ENCODE results near the gene RNF224.
"Not testable (repeated sequence)": the region's sequence is repeated elsewhere in the genome, so short reads cannot be mapped to it uniquely, and the experiment has no call there.

RNF224 gene

DNA sequence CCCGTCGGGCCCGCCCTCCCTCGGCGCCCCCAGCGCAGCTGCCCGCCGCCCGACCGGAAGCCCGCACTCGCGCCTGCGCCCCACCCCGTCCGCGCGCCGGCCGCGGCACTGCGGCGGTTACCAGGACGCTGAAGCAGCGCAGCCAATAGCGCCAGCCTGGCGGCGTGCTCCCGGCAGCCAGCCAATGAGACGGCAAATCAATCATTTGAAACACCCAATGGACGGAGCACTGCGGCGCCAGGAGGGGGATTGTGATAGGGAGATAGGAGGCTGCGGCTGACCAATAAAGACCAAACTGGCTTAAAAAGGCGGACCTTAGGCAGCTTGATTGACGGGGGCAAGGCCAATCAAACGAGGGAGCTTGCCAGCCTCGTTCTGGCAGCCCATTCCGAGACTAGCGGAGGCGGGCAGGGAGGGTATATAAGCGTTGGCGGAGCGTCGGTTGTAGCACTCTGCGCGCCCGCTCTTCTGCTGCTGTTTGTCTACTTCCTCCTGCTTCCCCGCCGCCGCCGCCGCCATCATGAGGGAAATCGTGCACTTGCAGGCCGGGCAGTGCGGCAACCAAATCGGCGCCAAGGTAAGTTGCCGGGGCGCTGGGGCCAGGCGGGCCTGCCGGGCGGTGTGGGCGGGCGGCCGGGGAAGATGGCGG is 13.7 kb downstream of the RNF224 start, which contains the start of gene TUBB4B:
Gene TUBB4B, plus strand, starts transcription at position 447 of the 649 bp plus-strand sequence. Its CDS starts 74 bp downstream, at position 521.
- peak; percentile 96 for DNase-seq (ENCODE audit: low read depth)

DNA sequence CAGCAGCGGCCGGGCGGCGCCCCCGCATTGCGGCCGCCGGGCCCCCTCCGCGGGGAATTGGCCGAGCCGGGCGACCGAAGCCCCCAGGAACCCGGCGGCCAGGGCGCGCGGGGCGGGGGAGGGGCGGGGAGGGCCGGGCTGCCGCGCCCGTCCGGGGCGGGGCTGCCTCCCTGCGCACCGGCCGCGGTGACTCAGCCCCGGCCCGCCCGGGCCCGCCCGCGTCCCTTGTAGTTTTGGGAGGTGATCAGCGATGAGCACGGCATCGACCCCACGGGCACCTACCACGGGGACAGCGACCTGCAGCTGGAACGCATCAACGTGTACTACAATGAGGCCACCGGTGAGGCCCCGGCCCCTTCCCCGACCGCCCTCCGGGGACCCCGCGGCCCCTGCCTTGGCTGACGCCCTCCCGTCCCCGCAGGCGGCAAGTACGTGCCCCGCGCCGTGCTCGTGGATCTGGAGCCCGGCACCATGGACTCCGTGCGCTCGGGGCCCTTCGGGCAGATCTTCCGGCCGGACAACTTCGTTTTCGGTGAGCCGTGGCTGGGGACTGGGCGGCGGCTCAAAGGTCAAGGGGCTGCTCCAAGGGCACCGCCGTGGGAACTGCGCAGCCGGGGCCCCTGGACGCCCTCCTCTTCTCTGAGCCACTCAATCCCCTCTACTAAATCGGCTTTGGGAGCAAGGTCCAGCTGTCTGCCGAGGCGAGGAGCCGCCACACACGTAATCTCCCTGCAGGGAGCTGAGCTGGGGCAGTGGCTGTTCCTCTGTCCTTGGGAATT is 14.4 kb downstream of the RNF224 start:
- peak; percentile 68 for DNase-seq (ENCODE audit: low read depth)

DNA sequence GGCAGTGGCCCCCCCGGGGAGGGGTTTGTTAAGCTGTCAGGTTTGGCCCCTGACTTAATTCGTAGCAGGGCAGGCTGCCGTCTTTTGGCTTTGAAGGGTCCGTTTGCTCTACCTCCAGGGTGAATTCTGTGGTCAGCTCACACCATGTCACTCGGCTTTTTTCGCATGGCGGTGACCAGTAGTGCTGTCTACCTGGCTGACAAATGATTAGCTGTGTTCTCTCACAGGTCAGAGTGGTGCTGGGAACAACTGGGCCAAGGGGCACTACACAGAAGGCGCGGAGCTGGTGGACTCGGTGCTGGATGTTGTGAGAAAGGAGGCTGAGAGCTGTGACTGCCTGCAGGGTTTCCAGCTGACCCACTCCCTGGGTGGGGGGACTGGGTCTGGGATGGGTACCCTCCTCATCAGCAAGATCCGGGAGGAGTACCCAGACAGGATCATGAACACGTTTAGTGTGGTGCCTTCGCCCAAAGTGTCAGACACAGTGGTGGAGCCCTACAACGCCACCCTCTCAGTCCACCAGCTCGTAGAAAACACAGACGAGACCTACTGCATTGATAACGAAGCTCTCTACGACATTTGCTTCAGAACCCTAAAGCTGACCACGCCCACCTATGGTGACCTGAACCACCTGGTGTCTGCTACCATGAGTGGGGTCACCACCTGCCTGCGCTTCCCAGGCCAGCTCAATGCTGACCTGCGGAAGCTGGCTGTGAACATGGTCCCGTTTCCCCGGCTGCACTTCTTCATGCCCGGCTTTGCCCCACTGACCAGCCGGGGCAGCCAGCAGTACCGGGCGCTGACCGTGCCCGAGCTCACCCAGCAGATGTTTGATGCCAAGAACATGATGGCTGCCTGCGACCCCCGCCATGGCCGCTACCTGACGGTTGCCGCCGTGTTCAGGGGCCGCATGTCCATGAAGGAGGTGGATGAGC is 15.2 kb downstream of the RNF224 start:
- DNase-seq (ENCODE audit: low read depth): no peak

DNA sequence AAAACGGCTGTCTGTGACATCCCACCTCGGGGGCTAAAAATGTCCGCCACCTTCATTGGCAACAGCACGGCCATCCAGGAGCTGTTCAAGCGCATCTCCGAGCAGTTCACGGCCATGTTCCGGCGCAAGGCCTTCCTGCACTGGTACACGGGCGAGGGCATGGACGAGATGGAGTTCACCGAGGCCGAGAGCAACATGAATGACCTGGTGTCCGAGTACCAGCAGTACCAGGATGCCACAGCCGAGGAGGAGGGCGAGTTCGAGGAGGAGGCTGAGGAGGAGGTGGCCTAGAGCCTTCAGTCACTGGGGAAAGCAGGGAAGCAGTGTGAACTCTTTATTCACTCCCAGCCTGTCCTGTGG is 15.9 kb downstream of the RNF224 start:
- not testable (repeated sequence) for DNase-seq (ENCODE audit: low read depth)

DNA sequence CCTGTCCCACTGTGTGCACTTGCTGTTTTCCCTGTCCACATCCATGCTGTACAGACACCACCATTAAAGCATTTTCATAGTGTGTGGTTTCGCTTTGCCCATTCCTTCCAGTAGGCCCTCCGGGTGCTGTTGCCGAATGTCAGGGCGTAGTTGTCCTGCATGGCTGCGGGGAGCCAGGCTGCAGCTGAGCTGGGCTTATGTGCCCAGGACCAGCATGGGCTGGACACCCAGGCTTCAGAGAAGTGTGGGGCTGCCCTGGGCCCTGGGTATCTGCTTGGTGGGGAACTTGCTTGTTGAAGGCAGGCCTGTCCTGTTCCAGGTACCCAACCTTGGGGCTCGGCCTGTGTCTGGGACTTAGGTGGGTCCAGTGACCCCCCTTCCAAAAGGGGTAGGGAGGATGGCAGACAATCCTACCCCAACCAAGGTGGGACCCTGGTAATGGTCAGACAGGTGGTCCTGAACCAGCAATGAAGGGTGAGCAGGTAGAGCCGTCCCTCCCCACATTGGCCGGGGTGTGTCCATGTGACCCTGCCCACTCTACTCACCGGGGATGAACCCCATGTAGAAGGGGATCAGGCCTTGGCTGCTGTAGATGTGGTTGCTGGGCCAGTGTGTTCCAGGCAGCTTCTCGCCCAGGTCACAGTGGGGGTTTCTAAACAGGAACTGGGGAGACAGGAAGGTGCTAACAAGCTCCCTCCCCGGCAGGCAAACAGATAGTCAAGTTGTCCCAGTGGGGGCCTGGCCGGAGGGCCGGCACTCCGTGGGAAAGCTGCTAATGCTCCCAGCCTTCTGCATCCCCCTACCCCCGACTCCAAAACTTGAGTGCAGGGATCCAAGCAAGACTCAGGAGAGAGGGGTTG is 16.6 kb downstream of the RNF224 start:
- no peak for DNase-seq (ENCODE audit: low read depth)

DNA sequence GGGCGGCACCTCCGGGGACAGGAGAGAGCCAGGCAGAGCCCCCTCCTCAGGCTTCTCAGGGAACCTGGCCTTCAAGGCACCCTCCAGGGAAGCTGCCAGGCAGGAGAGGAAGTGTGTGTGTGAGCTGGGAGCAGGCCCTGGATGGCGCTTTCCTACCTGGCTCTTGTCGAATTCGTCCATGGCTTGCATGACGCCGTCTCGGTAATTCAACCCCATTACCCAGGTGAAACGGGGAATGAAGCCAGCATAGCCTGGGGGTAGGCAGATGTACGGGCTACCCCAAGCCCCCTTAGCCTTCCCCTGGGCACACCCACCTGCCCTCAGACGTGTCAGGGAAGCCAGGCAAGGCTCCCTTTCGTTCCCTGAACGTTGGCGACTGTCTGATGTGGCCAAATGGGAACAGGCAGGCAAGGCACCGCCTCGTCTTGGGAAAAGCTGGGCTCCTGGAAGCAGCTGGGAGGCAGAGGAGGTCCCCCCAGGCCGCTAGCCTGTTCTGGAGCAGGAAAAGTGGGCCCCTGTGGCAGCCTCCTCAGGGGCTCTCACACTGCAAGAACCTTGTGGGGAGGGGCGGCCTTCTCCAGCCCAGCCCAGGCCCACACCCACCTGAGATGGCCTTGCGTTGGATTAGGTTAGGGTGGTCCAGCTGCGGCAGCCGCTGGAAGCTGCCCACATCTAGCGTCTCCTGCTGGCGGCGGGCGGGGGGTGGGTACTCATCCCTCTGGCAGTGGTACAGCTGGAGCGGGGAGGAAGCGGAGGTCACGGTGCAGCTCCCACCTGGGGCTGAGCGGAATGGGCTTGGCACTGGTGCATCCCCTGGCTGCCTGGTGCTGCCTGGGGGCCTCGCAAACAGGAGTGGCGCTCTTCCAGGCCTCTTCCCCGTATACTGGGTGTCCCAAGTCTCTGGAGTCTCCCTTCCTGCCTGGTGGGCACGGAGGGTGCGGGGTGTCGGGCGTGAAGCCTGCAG is 17.5 kb downstream of the RNF224 start:
- no peak for DNase-seq (ENCODE audit: low read depth)

DNA sequence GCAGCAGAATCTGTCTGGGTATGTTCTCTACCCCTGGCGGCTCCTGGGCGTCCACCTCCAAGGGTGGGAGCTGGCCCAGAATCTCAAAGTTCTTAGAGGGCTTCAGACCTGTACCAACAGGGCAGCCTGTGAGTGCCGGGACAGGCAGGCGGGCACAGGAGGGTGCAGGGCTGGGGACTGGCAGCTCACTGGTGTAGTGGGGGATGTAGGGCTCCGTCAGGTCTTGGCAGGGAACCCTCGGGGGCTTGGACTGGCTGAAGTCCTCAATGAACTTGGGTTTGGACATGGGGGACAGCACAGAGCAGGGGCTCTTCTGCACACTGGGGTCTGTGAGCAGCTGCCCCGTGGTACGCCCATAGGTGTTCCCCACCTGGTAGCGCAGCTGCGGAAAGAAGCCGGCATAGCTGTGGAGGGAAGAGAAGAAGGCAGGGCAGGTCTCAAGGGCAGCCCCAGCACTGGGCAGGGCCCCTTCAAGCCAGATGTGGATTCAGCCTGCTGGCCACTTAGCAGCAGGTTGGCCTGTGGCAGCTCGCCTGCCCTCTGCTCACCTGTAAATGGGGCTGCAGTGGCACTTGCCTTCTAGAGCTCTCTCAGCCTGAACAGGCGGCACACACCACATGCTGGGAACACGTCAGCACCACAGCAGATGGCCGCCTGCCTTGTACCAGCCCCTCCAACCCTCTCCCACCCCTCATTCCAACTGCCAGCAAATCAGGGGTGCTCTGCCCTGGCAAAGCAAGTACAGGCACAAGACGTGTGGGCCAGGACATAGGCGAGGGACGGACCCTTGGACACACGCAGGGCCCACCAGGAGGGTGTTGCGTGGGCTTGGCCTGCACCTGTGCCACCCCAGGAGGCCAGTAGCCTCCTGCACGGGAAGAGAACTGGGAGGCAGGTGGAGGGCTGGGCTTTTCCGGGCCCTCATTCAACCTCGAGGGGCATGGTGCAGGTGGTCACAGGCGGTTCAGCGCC is 18.4 kb downstream of the RNF224 start:
- DNase-seq (ENCODE audit: low read depth): no peak

DNA sequence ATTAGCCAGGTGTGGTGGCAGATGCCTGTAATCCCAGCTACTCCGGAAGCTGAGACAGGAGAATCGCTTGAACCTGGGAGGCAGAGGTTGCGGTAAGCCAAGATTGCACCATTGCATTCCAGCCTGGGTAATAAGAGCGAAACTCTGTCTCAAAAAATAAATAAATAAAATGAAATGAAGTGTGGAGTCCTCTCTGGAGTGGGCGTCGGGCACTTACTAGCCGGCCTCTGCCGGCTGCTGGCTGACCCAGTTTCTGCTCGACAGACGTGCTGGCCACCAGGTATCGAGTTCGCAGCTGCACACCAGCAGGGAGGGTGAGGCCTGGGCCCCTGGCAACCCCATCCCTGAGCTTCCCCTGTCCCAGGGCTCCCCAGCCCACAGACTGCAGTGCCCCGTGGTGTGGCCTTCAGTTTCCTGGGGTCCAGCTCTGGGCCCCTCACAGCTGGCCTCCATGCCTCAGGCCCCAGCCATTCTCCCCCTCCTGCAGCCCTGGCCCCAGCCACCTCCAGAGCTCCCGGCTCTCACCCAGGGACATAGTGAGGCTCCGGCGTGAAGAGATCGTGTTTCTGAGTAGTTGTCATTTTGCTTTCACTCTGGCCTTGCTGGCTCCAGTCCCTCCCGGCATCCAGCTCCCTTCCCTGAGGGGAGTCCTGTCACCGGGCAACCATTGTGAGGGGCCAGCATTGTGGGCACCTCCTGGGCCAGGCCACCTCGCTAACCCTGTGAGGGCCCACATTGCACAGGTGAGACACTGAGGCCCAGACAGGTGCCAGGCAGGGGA is 20.0 kb downstream of the RNF224 start:
- no peak for DNase-seq (ENCODE audit: low read depth)

DNA sequence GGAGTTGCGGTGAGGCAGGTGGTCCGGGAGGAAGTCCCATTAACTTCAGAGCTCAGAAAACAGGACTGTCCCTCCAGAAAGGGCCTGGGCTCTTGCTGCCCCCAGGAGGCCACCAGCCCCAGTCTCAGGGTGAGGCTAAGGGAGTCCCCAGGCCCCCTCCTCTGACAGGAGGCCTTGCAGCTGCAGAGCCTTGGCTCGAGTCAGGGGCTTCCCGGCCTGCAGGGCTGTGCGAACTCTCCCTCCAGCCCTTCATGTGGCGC is 20.5 kb downstream of the RNF224 start:
- DNase-seq (ENCODE audit: low read depth): no peak

DNA sequence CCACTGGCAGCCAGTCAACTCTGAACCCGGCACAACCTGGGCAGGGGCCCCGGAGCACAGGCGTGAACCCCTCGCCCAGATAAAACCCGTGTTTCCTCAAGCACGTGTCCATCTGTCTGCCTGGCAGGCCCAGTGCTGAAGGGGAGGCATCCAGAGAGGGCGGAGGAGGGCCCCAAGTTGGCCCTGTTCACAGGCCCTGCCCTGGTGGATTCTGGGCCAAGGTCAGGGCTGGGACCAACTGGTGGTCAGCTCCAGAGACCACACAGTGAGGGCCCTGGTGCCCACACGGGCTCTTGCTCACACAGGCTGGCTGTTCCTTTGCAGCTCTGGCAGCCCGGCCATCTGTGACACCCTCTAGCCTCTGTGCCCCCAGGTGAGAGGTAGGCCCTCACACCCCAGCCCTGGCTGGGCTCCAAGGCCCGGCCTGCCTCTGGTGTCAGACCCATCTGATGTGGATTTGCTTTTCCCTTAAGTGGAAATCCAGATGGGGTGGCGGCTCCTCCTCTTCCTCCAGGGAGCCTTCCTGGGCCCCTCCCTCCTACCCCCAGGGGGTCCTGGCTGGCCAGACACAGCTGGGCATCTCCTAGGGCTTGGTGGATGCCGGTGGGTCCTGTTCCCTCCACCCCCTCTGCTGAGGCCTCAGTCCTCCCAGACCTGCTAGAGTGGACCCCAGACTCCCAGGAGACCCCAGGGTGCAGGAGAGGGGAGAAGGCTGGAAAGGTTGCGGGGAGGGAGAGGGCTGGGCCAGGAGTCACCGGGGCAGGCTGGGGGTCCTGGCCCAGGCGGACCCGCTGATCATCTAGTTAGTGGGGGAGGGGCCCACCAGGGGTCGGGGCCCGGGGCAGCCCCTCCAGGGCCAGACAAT is 23.3 kb downstream of the RNF224 start:
- DNase-seq (ENCODE audit: low read depth): no peak

DNA sequence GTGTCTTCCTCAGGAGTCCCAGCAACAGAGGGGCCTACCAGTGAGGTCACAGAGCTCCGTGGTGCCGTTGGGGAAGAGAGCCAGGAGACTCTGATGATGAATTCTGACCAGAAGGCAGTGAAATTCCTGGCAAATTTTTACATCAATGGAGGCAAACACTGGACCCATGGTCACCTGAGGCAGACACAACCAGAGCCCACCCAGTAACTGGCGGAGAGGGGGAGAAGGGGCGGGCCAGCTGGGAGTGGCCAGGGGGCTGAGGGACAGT is 23.8 kb downstream of the RNF224 start, which contains the start of gene STPG3:
Gene STPG3, plus strand, starts transcription at position 93 of the 268 bp plus-strand sequence. Its CDS starts 1 bp downstream, at position 94.
- DNase-seq (ENCODE audit: low read depth): no peak

DNA sequence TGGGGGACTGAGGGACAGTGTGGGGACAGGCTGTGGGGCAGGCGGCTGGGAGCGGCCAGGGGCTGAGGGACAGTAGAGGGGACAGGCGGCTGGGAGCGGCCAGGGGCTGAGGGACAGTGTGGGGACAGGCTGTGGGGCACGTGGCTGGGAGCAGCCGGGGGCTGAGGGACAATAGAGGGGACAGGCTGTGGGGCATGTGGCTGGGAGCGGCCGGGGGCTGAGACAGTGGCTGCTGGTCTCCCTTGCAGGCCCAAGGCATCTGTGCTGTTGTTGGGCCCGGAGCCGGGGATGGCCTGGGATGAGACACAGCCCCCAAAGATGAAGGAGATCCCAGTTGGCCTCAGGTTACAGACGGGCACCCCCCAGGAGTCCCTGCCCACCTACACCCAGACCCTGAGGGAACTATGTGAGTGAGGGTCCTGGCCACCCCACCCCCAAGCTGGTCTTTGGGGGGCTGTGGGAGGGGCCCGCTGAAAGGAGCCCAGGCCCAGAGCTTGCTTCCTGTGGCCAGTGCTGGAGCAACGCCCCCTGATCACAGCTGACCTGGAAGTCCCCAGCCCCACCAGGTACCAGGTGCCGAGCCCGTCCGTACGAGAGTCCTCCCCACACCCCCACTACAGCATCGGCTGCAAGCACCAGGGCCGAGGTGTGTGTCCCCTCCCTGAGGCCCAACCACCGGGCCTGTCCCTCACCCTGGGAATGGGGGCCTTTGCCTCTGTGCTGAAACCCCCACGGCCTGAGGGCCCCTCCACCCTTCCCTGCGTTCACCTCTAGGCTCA is 24.4 kb downstream of the RNF224 start:
- DNase-seq (ENCODE audit: low read depth): no peak

DNA sequence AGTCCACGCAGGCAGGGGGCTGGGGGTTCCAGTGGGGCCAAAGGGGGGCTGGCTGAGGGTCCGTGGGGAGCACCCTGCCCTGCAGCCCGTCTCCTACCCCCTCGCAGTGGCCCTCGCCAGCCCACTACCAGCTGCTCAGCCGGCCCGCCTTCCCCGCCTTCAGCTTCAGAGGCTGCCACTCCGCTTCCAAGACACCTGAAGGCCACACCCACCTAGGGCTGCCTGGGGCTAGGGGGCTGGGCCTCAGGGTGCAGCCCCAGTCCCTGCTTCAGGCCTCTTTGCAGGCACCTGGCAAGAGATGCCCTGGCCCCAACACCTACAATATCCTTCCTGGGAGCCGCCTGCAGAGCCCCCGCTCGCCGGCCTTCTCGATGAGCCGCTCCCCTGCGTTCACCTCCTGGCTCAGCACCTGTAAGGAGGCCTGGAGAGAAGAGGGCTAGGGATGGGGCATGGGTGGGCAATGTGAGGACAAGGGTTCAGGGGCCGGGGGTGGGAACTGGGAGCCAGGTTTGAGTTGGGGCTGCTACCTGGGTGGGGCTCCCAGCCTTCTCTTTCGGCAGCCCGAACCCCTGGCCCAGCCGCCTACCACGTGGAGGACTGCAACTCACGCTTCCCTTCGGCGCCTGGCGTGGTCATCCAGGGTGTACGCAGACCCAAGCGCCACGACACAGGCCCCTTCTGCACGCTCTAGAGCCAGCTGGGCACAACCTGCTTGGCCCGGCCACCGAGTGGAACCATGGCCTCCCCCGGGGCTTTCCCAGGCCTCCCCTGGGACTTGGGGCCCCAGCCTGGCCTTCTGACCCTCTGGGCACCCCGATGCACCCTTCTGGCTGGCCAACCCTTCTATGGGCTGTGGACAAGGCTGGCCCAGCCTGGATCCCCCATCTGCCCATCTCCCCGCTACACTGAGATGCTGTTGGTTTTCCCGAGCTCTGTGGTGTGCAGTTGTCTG is 25.5 kb downstream of the RNF224 start:
- DNase-seq (ENCODE audit: low read depth): no peak

DNA sequence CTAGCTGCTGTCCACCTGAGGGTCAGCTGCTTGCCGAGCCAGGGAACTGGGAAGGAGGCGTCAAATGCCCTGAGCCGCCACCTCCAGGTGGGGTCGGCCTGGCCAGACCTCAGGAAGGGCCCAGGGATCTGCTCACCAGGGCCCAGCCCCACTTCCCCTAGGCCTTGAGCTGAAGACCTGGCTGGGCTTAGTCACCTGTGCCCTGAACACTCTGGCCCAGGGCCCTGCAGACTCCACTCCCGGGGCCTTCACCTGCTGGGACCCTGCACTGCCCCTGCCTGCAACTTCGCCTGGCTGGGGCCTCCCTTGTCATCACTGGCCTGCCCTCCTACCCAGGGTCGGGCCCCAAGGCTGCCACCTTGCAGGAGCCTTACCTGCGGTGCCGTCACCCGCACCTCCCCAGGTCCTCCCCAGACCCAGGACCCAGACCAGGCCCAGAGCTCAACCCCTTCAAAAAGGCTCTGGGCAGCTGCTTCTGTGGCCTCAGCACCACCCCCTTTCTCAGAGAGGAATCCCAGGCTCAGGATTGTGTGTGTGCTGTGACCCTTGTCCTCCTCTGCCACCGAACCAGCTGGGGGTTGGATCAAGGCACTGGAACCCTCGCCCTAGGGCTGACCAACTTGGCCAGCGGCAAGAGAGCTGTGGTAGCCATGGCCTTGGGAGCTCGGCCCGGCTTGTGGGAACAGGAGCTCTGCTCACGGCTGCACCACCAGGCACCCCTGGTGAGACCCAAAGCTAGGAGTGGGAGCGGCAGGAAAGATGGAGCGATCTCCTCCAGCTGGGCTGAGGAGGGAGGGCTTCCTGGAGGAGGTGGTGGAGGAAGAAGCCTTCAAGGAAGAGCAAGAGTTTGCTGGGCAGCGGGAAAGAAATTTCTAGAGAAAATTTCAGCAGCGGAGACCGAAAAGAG is 26.7 kb downstream of the RNF224 start:
- DNase-seq (ENCODE audit: low read depth): no peak

Measured in stimulated activated CD4-positive, alpha-beta T cell treated with anti-CD3 and anti-CD28 coated beads, Interleukin-2, amount 100 ng/mL, for 4 hours (primary cell).